Pulmonary artery endothelial cell (primary cell): ENCODE measurements around the gene PLCH1. TPM values are rescaled to one million over a fixed set of nuclear protein-coding genes. Genes with fewer than 3 reads are reported as not detected.
"Not testable (repeated sequence)": the region's sequence is repeated elsewhere in the genome, so short reads cannot be mapped to it uniquely, and the experiment has no call there.

Source experiments
- DNase-seq: peaks from one replicate; pipeline ENCODE4 v3.0.0-alpha.2; 2011; ENCODE audit warnings: low read depth, low spot score
- total RNA-seq: library from RNA; depleted of rRNA; stranded (reverse); fragments of >200 nt; gene quantifications from 2 replicates; pipeline ENCODE4 v1.2.3, GENCODE V29; 2014

Gene PLCH1
- total RNA-seq, 1 donor from 2014 or later: 0.07 TPM

DNA sequence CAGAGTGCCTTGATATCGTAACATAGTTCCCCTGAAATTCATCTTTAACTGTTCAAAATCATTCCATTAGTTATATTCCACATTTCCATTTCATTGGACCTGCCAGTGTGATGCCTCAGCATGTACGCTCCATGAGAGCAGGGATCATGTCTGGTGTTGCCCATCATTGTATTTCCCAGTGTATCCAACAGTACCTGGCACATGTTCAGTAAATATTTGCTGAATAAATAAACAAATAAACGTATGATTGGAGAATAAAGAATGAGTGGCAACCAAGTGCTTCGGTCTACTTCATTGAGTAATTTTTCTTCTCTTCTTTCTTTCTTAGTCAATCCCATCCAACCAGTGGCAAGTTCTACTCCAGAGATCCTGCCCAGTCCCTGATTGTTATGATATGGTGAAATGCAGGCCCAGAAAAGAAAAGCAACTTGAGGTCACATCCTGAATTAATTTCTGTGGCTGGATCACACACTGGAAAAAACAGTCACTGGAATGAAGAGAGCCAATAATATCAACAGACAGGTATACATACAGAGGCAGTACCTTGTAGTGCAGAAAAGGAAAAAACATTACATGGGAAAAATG lies 101.2 kb downstream of the PLCH1 start:
- no peak for DNase-seq

- DNase-seq: no peak
Measured at GRCh38 chr3:155641956-155642355, 102.9 kb downstream of the PLCH1 start.

- no peak for DNase-seq
Measured at GRCh38 chr3:155640098-155640497, 104.8 kb downstream of the PLCH1 start.

DNA sequence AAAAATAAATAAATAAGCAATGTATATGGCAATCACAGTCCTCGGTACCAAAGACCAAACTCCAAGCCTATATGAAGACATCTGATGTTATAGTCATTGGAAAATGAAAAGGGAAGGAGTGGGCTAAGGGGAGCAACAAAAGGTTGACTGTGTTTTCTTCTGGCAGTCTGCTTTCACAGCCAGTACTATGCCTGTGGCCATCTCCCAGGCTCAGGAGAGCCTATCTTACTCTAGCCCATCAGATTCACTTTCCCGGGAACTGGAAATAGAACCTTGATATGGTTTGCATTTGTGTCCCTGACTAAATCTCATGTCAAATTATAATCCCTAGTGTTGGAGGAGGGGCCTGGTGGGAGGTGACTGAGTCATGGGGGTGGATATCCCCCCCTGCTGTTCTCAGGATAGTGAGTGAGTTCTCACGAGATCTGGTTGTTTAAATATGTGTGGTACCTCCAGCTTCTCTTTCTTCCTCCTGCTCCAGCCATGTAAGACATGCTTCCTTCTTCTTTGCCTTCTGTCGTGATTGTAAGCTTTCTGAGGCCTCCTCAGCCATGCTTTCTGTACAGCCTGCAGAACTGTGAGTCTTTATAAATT lies 105.3 kb downstream of the PLCH1 start:
- DNase-seq: no peak

GRCh38 chr3:155638461-155638860 lies 106.4 kb downstream of the PLCH1 start:
- not testable (repeated sequence) for DNase-seq

DNA sequence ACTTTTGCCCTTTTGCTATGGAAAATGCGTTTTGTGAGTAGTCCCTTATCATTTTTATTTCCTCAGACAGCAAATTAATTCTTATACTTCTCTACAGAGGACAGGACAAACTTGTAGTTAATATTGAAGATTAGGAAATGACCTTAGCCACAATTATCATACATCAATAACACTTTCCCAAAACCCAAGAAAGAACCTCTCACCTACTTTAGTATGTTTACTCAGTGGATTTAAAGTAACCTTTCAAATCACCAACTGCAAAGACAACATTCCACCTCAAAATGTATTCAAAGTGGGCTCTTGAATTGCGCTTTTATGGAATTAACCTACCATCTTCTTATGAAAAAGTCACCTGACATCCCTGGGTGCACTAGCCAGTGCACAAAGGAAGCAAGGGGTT lies 107.3 kb downstream of the PLCH1 start:
- DNase-seq: no peak

- DNase-seq: no peak
Measured at GRCh38 chr3:155635056-155635455, 109.8 kb downstream of the PLCH1 start.

DNA sequence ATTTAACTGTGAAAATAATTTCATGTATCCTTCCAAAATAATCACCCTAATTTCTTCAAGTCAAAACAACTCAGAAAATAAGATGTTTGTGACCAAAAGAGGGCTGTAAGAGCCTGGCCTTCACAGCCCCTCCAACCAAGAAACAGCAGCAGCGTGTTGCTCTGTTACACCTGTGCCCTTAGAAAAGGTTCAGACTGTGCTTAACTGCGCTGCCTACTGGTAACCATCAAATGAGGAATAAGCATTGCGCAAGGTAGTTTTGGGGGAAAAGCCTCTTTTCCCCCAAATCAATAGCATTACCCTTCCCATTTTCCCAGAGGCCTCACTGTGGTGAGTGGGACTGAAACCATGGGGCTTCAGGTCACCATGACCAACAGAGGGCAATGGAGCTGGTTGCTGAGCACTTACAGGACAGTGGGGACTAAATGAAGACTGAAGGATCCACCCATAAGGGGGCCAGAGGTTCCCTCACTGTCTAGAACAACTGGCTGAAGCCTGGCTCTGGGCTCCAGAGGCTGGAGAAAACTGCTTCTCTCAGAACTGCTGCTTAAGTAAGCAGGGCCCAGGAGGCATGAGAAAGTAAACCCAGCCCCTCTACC lies 110.7 kb downstream of the PLCH1 start:
- DNase-seq: no peak

DNA sequence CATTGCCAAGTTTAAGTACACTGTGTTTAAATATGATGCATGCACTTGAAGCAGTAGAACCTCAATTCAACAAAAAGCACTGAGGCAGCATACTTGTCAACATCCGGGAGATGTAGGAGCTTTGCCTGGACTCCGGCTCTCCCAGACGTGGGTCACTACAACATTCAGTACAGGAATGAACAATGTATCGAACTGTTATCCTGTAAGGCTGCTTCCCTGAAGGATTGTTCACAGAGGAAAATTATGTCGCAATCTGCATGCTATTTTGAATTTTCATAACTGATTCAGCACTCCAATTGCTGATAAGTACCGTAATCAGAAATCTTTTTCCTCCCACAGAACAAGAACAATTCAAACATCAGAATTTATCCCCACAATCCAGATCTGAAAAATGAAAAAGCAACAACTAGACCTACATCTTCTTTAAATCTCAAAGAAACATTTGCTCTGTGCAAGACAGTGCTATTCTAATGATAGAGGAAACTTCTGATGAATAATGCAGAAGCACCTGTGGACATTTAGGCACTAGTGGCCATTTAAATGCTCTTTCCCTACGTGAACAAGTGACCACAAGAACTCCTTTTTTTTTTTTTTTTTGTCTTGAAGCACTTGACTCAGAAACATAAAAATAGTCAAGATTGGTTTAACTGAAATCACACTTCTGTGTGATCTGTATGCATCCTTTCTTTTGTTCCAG lies 113.4 kb downstream of the PLCH1 start:
- no peak for DNase-seq

DNA sequence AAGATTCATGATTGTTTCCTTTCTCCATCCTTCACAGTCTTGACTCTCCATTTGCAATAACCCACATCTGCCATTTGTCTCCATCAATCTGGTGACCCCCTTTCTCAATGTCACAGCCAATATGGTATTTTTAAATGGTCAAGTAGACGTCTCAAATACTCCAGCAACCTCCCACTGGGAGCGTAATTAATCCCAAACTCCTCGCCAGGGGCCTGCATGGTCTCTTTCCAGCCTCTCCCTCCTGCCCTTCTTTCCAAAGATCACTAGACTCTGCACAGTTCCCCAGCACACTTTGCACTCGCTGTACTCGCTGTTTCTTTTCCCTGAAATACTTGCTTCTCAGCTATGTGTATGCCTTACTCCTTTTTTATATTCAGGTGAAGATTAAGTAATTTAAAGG lies 115.3 kb downstream of the PLCH1 start:
- DNase-seq: no peak

- no peak for DNase-seq
Measured at GRCh38 chr3:155629056-155629455, 115.8 kb downstream of the PLCH1 start.

DNA sequence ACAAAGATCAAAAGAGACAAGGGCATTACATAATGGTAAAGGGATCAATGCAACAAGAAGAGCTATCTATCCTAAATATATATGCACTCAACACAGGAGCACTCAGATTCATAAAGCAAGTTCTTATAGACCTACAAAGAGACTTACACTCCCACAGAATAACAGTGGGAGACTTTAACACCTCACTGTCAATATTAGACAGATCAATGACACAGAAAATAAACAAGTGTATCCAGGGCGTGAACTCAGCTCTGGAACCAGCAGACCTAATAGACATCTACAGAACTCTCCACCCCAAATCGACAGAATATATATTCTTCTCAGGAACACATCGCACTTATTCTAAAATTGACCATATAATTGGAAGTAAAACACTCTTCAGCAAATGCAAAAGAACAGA lies 122.2 kb downstream of the PLCH1 start:
- DNase-seq: not testable (repeated sequence)

DNA sequence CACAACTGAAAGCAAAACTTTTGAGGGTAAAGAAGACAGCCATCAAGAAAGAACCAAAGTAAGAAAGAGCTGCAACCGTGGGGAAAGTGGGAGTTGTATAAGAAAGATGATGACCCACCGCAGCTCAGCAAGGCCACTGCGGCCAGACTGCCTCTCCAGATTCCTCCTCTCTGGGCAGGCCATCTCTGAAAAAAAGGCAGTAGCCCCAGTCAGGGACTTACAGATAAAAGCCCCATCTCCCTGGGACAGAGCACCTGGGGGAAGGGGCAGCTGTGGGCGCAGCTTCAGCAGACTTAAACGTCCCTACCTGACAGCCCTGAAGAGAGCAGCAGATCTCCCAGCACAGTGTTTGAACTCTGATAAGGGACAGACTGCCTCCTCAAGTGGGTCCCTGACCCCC lies 124.3 kb downstream of the PLCH1 start:
- DNase-seq: not testable (repeated sequence)

DNA sequence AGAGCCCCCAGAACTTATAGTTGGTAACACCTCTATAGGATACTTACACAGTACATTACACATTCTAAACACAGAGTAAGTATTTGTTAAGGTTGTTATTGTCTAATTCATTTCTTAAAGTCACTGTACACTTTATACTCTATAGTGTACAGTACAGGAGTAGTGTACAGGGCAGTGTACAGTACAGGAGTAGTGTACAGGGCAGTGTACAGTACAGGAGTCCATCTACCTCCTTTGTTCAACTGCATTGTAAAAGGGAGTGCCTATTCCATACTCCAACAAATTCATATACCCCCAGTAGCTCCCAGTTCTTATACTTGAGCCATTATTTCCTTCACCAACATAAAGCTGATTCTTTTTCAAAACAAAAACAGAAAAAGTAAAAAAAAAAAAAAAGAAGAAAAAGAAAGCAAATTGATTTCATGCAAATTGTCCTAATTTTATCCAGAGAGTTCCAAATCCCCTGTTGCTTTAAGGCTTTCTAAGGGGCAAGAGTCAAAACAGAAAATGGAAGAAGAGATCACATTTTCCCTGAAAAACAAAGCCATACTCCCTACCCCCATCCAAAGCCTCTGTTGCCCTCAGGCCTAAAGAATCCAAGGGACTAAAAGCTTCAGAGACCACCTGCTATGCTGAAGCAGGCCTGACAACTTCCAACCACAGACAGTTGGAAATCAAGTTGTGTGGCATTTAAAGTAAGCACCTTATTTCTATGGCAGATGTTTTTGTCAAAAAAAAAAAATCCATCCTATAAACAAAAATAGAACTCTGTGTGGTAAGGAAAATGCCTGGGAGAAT lies 125.6 kb downstream of the PLCH1 start:
- DNase-seq: no peak

DNA sequence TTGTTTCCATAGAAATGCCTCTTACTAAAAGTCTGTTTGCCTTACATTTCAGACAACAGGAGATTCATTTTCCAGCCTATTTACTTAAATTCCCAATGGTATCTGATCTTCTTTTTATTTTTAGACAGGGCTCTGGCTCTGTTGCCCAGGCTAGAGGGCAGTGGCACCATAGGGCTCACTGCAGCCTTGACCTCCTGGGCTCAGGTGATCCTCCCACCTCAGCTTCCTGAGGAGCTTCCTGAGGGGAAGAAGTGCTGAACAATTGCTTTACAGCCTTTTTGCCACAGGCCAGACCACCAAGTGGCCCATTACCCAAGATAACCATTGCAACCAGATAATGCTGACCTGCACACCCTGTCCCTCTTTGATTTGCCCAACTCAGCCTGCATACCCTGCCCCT lies 126.3 kb downstream of the PLCH1 start:
- DNase-seq: no peak

GRCh38 chr3:155617346-155617925 lies 127.4 kb downstream of the PLCH1 start:
- no peak for DNase-seq

DNA sequence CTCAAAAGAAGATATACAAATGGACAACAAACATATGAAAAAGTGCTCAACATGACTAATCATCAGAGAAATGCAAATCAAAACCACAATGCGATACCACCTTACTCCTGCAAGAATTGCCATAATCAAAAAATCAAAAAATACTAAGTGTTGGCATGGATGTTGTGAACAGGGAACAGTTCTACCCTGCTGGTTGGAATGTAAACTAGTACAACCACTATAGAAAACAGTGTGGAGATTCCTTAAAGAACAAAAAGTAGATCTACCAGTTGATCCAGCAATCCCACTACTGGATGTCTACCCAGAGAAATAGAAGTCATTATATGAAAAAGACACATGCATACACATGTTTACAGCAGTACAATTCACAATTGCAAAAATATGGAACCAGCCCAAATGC lies 129.7 kb downstream of the PLCH1 start:
- DNase-seq: not testable (repeated sequence)

GRCh38 chr3:155614410-155614809 lies 130.5 kb downstream of the PLCH1 start:
- not testable (repeated sequence) for DNase-seq

GRCh38 chr3:155611456-155611855 lies 133.4 kb downstream of the PLCH1 start:
- no peak for DNase-seq

- DNase-seq: no peak
Measured at GRCh38 chr3:155609586-155609985, 135.3 kb downstream of the PLCH1 start.

DNA sequence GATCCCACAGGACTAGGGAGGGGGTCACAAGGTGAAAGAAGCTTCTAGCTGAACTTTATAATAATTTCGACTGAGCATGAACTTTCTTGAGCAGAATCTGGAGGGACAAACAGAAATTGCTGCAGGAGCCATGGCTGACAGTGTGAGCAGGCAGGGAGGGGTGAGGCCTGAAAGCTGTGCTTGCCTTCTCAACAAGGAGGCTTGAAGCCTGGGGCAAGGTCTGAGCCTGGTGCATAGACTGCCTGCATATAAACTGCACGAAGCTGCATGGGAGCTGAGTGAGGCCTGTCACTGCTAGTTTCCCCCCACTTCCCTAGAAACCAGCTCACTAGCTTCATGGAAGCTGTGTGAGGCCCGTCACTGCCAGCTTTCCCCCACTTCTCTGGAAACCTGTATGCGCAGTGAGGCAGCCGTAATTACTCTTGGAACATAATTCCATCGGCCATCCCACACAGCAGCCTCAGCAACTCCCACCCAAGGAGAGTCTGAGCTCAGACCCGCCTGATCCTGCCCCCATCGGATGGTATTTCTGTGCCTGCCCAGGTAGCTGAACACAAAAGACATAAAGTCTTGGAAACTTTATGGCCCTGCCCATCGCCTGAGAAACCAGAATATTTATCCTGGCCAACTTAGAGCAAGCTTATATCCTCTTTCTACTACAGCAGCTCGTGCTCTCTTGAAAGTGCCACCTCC lies 136.5 kb downstream of the PLCH1 start:
- no peak for DNase-seq
